GM21619 (cell line): ENCODE data around the gene STUB1.
"Not testable (repeated sequence)": the region's sequence is repeated elsewhere in the genome, so short reads cannot be mapped to it uniquely, and the experiment has no call there.

Source experiments
- ATAC-seq: cut with Tn5 transposase; IDR thresholded peaks from one replicate; pipeline ENCODE4 v1.9.1; 2021; ENCODE audit not compliant: unreplicated experiment

Gene STUB1

GRCh38 chr16:710500-711075, 30.4 kb downstream of the STUB1 start:
- ATAC-seq: no peak

- ATAC-seq: no peak
These were observed 30.9 kb downstream of the STUB1 start for GRCh38 chr16:711084-711483.

GRCh38 chr16:711548-712320, 31.5 kb downstream of the STUB1 start:
- no peak for ATAC-seq

GRCh38 chr16:712740-713250, 32.6 kb downstream of the STUB1 start:
- not testable (repeated sequence) for ATAC-seq

GRCh38 chr16:714079-714478, 33.9 kb downstream of the STUB1 start:
- no peak for ATAC-seq

DNA sequence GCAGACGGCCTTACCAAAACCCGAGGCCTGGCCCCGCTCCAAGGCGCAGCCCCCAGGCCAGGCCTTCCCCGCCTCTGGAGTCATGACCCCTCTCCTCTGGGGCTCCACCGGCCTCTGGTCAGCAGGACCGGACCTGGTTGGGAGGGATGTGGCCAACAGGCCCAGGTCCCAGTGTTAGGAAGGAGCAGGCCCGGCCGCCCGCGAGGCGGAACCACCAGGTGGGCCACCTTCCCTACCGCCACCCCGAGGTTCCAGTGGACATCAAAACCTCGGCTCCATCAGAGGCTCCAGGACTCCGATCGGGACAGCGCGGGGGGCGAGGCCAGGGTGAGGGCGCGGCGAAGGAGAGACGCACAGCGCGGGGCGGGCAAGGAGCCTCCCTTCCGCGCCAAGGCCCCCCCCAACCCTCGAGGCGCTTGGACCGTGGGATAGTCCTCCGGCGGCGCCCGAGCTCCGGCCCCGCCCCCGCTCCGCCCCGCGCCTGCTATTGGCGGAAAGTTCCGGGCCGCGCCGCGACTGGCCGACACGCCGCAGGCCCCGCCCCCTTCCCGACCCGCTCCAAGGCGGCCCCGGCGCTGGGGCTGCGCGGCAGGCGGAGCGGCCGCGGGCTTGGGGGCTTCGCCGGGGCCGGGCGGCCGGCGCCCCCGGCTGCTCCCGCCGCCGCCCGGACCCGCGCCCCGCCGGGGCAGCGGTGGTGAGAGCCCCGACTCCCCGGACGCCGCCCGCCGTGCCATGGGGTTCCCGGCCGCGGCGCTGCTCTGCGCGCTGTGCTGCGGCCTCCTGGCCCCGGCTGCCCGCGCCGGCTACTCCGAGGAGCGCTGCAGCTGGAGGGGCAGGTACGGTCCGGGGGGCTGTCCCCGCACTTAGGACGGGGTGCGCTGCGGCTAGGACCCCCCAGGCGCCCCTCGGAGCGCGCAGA, 34.6 kb downstream of the STUB1 start, which contains the start of gene METRN:
Gene METRN (plus strand): TSS at position 561 of the 919 bp plus-strand sequence. CDS start 172 bp downstream, at position 733.
- ATAC-seq: peak; percentile 59

DNA sequence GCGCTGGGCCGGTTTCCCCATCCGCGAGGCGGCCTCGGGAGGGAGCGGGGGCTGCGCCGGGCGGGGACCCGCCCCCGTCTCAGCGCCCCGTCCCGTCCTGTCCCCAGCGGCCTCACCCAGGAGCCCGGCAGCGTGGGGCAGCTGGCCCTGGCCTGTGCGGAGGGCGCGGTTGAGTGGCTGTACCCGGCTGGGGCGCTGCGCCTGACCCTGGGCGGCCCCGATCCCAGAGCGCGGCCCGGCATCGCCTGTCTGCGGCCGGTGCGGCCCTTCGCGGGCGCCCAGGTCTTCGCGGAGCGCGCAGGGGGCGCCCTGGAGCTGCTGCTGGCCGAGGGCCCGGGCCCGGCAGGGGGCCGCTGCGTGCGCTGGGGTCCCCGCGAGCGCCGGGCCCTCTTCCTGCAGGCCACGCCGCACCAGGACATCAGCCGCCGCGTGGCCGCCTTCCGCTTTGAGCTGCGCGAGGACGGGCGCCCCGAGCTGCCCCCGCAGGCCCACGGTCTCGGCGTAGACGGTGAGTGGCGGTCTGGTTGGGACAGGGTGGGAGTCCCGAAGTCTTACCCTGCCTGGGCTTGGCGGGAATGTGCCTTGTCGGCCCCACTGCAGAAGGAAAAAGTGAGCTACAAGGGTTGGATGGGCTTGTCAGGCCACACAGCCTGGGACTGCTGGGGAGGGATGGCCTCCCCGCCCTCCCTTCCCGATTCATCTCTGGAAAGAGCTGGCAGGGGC, 35.4 kb downstream of the STUB1 start:
- ATAC-seq: peak; percentile 13

GRCh38 chr16:716200-716568, 36.0 kb downstream of the STUB1 start:
- no peak for ATAC-seq

DNA sequence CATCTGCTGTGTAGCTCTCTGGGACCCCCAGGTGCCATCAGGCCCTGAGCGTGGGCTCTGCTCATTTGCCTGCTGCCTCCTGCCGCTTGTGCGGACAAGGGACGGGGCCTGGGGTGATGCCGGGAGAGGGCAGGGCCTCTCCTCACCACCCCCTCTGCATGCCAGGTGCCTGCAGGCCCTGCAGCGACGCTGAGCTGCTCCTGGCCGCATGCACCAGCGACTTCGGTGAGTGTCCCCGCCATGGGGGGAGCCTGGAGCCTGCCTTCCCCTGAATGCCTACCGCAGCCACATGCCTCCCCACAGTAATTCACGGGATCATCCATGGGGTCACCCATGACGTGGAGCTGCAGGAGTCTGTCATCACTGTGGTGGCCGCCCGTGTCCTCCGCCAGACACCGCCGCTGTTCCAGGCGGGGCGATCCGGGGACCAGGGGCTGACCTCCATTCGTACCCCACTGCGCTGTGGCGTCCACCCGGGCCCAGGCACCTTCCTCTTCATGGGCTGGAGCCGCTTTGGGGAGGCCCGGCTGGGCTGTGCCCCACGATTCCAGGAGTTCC, 36.6 kb downstream of the STUB1 start:
- no peak for ATAC-seq

DNA sequence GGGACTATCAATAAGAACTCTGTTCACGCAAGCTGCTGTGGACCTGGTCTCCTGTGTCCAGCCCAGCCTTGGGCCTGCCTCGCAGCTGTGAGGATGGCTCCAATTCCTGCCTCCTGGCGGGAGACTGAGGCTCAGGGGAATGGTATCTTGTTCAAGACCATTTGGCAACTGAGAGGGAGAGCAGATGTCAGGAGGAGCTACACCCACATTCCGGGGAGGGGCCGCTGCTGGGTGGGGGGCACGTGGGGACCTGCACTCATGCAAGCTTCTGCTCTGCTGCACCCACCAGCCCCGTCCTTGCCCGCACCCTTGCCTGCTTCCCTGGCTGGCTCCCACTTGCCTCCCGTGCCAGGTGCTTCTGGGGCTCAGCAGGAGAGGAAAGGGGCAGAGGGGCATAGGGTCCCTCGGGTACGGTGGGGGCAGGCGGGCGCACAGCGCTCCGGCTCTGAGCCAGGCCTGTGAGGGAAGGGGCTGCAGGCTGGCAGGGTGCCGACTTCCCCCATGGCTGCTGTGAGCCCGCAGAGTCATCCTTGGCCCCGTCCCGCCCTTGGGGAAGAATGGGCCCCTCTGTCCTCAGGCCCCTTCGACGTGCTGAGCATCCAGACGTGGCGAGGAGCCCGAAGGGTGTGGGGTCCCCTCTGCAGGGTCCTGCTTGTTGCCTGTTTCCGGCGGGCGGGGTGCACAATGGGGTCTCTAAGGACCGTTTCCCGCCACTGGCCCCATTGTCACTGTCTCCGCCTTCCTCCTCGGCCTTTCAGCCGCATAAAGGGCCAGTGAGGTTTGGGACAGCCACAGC, 37.4 kb downstream of the STUB1 start:
- no peak for ATAC-seq

DNA sequence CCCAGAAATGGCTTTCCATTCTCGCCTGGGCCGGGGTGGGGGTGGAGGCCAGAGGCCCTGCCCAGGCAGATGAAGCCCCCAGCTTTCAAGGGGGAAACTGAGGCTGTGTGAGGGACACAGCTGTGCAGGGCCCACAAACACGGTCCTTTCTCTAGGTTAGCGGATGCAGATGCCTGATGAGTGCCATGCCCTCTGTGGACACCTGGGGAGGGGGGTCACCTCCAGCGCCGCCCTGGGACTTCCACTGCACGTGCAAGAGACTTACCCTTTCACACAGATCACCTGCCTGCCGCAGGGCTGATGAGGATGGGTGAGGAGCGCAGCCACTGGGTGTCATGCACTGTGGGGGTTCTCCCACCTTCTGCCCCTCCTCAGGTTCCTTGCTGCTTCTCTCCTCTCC, 38.2 kb downstream of the STUB1 start:
- no peak for ATAC-seq

DNA sequence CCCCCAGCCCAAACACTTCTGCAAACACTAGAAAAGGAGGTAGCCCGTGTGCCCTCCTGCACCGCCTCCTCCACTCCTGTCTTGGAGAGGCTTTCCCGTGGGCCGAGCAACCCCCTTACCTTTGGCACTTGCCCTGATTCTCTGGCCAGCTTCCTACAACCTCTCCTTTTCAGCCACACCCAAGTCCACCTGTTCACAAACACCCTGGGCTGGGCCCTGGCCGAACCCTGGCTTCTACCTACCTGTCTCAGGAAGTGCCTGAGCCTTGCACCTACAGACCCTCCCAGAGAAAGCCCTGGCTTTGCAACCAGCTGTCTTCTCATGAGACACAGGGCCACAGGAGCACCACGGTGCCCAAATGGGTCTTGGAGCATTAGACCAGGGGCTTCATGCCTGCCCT, 38.7 kb downstream of the STUB1 start:
- ATAC-seq: no peak

GRCh38 chr16:719815-720446, 39.7 kb downstream of the STUB1 start:
- no peak for ATAC-seq

DNA sequence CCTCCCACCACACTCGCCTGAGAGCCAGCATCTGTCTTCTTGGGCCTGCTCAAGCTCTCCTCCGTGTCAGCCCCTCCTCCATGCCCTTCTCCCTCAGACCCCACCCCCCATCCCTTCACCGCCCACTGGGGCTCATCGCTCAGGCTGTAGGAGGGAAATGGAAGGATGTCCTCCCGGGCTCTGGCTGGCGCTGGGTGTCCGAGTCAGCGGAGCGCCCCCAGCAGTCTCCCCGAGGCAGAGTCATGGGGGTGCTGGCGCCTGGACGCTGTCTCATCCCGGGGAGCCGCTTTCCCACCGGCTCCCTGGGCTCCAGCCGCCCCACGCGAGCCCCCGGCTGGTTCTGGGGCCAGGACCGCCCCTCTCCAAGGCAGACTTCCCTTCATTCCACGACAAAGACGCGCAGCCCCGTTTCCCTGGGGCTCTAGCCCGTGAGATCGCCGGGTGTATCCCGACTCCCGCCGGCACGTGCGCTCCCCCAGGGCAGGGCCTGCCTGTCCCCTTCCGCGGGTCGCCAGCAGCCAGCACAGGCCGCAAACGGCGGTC, 40.3 kb downstream of the STUB1 start:
- ATAC-seq: peak; percentile 17

GRCh38 chr16:720990-721764, 41.0 kb downstream of the STUB1 start, which contains the start of gene ANTKMT:
Gene ANTKMT, plus strand, starts transcription at chr16:721146. Its CDS starts 129 bp downstream, at chr16:721275.
- ATAC-seq: peak; percentile 51

GRCh38 chr16:721765-722540, 41.7 kb downstream of the STUB1 start:
- ATAC-seq: no peak
